Measurements from ENCODE around the gene CNTNAP5. TPM values are rescaled to one million over a fixed set of nuclear protein-coding genes. Genes with fewer than 3 reads are reported as not detected.

CNTNAP5 gene
- total and polyA plus RNA-seq, 2 donors (not counting 1 experiment from before 2014, with no cell fraction given), result not detected

- Mint-ChIP-seq H3K27me3 (no peaks in the 10 kb centered on the region), H3K4me1 (no peaks in the 10 kb centered on the region), H3K27ac (no peak overlapping the region), H3K4me3 (no peak overlapping the region), H3K9me3 (ENCODE audit: insufficient read depth) (peaks cover 6% of the 10 kb centered on the region)
- Histone ChIP-seq H3K4me2 (replicated peaks; ENCODE audit: low read depth, low read length, poor library complexity, severe bottlenecking) (no peak overlapping the region), H3K9ac (ENCODE audit: low read length) (no peak overlapping the region), H3K4me3 (ENCODE audit: control extremely low read depth in 1 of 5, extremely low read depth in 1 of 5, insufficient read depth in 1 of 5, low read depth in 2 of 5, low read length in 4 of 5) (no peak overlapping the region), H4K20me1 (ENCODE audit: control insufficient read depth, insufficient read depth, low read length, poor library complexity, severe bottlenecking) (no peaks in the 10 kb centered on the region), H3K9me3 (ENCODE audit: control extremely low read depth in 1 of 3, control insufficient read depth in 2 of 3, insufficient read depth in 1 of 3, low read length in 2 of 3) (no peaks in the 10 kb centered on the region), H3K27me3 (replicated peaks in 1 of 4; ENCODE audit: control extremely low read depth in 1 of 4, control insufficient read depth in 3 of 4, insufficient read depth in 4 of 4, low read length in 3 of 4) (no peaks in the 10 kb centered on the region), H3K27ac (ENCODE audit: low read length in 2 of 2) (no peak overlapping the region), H2AFZ (ENCODE audit: insufficient read depth, low read depth, low read length, poor library complexity, severe bottlenecking) (no peak overlapping the region), H3K79me2 (ENCODE audit: control insufficient read depth, insufficient read depth, low read length) (no peaks in the 10 kb centered on the region), H3K36me3 (replicated peaks in 1 of 2; ENCODE audit: control extremely low read depth in 1 of 2, control insufficient read depth in 1 of 2, extremely low read depth in 1 of 2, insufficient read depth in 2 of 2, low read length in 1 of 2) (no peaks in the 10 kb centered on the region), H3K4me1 (ENCODE audit: control insufficient read depth in 2 of 2, insufficient read depth in 2 of 2, low read length in 2 of 2) (no peaks in the 10 kb centered on the region)
- no peak for DNase-seq
- intact Hi-C loops (cut with micrococcal nuclease), result no loop called here
- ChIA-PET POLR2A (no interaction called here), CTCF (no interaction called here)
- TF ChIP-seq CTCF (IDR thresholded peaks at IDR 0.05) (no peak), EZH2 (IDR thresholded peaks at IDR 0.05; ENCODE audit: borderline replicate concordance, insufficient read depth, low read depth, low read length, poor library complexity, severe bottlenecking) (no peak)
- ATAC-seq (ENCODE audit: low read depth), result no peak
Observed at GRCh38 chr2:124796647-124797046, 771.6 kb downstream of the CNTNAP5 start.

GRCh38 chr2:124797049-124797448, 772.0 kb downstream of the CNTNAP5 start:
- Mint-ChIP-seq H3K9me3 (ENCODE audit: insufficient read depth) (peaks cover 6% of the 10 kb centered on the region), H3K4me3 (no peak overlapping the region), H3K27me3 (no peaks in the 10 kb centered on the region), H3K4me1 (no peaks in the 10 kb centered on the region), H3K27ac (no peak overlapping the region)
- ATAC-seq (ENCODE audit: low read depth) (no peak), DNase-seq (no peak)
- no peak overlapping the region for H2AFZ ChIP-seq (ENCODE audit: insufficient read depth, low read depth, low read length, poor library complexity, severe bottlenecking)
- ChIA-PET POLR2A (no interaction called here), CTCF (no interaction called here)
- no peaks in the 10 kb centered on the region for H3K36me3 ChIP-seq (replicated peaks in 1 of 2; ENCODE audit: control extremely low read depth in 1 of 2, control insufficient read depth in 1 of 2, extremely low read depth in 1 of 2, insufficient read depth in 2 of 2, low read length in 1 of 2)
- no peaks in the 10 kb centered on the region for H3K27me3 ChIP-seq (replicated peaks in 1 of 4; ENCODE audit: control extremely low read depth in 1 of 4, control insufficient read depth in 3 of 4, insufficient read depth in 4 of 4, low read length in 3 of 4)
- WGBS (ENCODE audit: insufficient coverage), result no CpG with 5 or more reads among the region's 2 CpGs
- no peak overlapping the region for H3K9ac ChIP-seq (ENCODE audit: low read length)
- intact Hi-C loops (cut with micrococcal nuclease), result no loop called here
- no peak overlapping the region for H3K4me2 ChIP-seq (replicated peaks; ENCODE audit: low read depth, low read length, poor library complexity, severe bottlenecking)
- H3K4me3 ChIP-seq (ENCODE audit: control extremely low read depth in 1 of 5, extremely low read depth in 1 of 5, insufficient read depth in 1 of 5, low read depth in 2 of 5, low read length in 4 of 5), result no peak overlapping the region
- H4K20me1 ChIP-seq (ENCODE audit: control insufficient read depth, insufficient read depth, low read length, poor library complexity, severe bottlenecking), result no peaks in the 10 kb centered on the region
- H3K4me1 ChIP-seq (ENCODE audit: control insufficient read depth in 2 of 2, insufficient read depth in 2 of 2, low read length in 2 of 2), result no peaks in the 10 kb centered on the region
- H3K9me3 ChIP-seq (ENCODE audit: control extremely low read depth in 1 of 3, control insufficient read depth in 2 of 3, insufficient read depth in 1 of 3, low read length in 2 of 3), result no peaks in the 10 kb centered on the region
- TF ChIP-seq EZH2 (IDR thresholded peaks at IDR 0.05; ENCODE audit: borderline replicate concordance, insufficient read depth, low read depth, low read length, poor library complexity, severe bottlenecking) (no peak), CTCF (IDR thresholded peaks at IDR 0.05) (no peak)
- no peaks in the 10 kb centered on the region for H3K79me2 ChIP-seq (ENCODE audit: control insufficient read depth, insufficient read depth, low read length)
- H3K27ac ChIP-seq (ENCODE audit: low read length in 2 of 2), result no peak overlapping the region
